ENCODE results near the gene GBF1. TPM values are rescaled to one million over a fixed set of nuclear protein-coding genes. Genes with fewer than 3 reads are reported as not detected.

The GBF1 gene
- polyA plus RNA-seq, 1 of the 3 experiments (the other 2 are of a cell fraction): 12.3 TPM

DNA sequence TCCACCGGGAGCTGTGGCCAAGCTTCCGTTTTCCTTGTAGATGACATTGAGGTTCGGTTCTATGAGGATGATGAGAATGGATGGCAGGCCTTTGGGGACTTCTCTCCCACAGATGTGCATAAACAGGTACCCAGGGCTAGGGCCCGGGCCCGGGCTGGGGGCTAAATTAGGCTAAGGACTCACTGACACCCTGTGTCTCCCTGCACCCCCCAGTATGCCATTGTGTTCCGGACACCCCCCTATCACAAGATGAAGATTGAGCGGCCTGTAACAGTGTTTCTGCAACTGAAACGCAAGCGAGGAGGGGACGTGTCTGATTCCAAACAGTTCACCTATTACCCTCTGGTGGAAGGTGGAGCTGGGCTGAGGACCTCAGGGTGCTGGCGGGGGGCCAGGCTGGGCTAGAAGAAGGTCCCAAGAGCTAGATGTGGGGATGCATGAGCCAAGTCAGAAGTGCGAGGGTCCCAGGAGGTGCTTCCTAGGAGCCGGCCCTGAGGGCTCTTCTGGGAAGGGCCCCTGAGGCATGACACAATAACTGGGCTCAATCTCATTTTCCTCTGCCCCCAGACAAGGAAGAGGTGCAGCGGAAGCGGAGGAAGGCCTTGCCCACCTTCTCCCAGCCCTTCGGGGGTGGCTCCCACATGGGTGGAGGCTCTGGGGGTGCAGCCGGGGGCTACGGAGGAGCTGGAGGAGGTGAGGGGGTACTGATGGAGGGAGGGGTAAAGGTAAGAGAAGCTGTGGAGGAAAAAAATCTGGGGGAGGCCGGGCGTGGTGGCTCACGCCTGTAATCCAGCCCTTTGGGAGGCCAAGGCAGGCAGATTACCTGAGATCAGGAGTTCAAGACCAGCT lies 153.1 kb downstream of the GBF1 start (continued):
- TF ChIP-seq, protein P1, sequence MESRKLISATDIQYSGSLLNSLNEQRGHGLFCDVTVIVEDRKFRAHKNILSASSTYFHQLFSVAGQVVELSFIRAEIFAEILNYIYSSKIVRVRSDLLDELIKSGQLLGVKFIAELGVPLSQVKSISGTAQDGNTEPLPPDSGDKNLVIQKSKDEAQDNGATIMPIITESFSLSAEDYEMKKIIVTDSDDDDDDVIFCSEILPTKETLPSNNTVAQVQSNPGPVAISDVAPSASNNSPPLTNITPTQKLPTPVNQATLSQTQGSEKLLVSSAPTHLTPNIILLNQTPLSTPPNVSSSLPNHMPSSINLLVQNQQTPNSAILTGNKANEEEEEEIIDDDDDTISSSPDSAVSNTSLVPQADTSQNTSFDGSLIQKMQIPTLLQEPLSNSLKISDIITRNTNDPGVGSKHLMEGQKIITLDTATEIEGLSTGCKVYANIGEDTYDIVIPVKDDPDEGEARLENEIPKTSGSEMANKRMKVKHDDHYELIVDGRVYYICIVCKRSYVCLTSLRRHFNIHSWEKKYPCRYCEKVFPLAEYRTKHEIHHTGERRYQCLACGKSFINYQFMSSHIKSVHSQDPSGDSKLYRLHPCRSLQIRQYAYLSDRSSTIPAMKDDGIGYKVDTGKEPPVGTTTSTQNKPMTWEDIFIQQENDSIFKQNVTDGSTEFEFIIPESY (IDR thresholded peaks at IDR 0.05; ENCODE audit: borderline replicate concordance, low read depth): no peak
- no peak for TF ChIP-seq FOSL2 (IDR thresholded peaks at IDR 0.05; ENCODE audit: borderline replicate concordance, low read depth)
- no peak for TF ChIP-seq JUND (IDR thresholded peaks at IDR 0.05)
- no peak for TF ChIP-seq RFX5 (IDR thresholded peaks at IDR 0.05; ENCODE audit: low read length)
- no peak for TF ChIP-seq GABPA (IDR thresholded peaks at IDR 0.05; ENCODE audit: low read depth)

DNA sequence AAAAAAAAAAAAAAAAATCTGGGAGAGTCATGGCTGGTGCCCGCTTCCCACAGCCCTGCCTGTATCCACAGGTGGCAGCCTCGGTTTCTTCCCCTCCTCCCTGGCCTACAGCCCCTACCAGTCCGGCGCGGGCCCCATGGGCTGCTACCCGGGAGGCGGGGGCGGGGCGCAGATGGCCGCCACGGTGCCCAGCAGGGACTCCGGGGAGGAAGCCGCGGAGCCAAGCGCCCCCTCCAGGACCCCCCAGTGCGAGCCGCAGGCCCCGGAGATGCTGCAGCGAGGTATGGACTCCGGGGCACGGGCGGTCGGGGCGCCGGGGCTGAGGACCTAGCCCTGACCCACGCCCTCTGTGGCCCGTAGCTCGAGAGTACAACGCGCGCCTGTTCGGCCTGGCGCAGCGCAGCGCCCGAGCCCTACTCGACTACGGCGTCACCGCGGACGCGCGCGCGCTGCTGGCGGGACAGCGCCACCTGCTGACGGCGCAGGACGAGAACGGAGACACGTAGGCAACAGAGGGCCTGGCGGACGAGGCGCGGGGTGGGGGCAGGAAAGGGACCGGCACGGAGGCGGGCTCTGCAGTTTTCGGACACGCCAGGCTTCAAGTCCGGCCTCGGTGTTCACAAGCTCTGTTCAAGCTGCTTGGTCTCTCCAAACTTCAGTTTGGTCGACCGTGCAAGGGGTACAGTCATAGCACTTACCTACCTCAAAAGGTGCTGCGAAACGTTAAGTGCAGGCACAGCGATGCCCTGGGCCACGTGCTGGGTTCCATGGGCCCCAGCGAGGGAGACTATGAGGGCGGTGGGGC lies 154.1 kb downstream of the GBF1 start:
- WGBS (ENCODE audit: low lambda C conversion rate): 32% methylated on average over 9 of the region's 72 CpGs
- H4K20me1 ChIP-seq (ENCODE audit: insufficient read depth): no peaks in the 10 kb centered on the region
- H3K4me2 ChIP-seq: peak overlapping the region; percentile 89
- peak overlapping the region; percentile 70 for H2AFZ ChIP-seq (ENCODE audit: low read depth)
- CTCF ChIA-PET: interaction anchor here (0.6 to 16.5 kb wide), 52 partner anchors 8 to 280 kb away, joined by 3 to 359 read pairs (median 5); partner anchors contain the start of genes ACTR1A, C10orf95, CUEDC2 and ELOVL3
- H3K36me3 ChIP-seq (replicated peaks in 1 of 2; ENCODE audit: control insufficient read depth in 1 of 2, insufficient read depth in 2 of 2, low read length in 1 of 2): no peaks in the 10 kb centered on the region
- H3K27ac ChIP-seq (ENCODE audit: low read depth in 2 of 2, low read length in 1 of 2): peak overlapping the region in 1 of 2 experiments; percentile 71; a peak in 1 of 4 replicates
- peak; percentile 95 for DNase-seq
- 0 out of 2 replicates have a peak overlapping the region, but pooled peaks have one; percentile 36 for H3K9ac ChIP-seq
- H3F3A ChIP-seq (replicated peaks; ENCODE audit: insufficient read depth): no peaks in the 10 kb centered on the region
- H3K27me3 ChIP-seq (ENCODE audit: insufficient read depth): no peaks in the 10 kb centered on the region
- peaks cover 5% of the 10 kb centered on the region; the same call in 1 of the 2 replicates for H3K79me2 ChIP-seq (ENCODE audit: insufficient read depth)
- peak overlapping the region; percentile 49 to 64 for H3K4me3 ChIP-seq (ENCODE audit: low read depth in 2 of 2, low read length in 1 of 2)
- POLR2A ChIA-PET: interaction anchor here (0.9 to 1.5 kb wide), 5 partner anchors 14 to 173 kb away, joined by 3 to 5 read pairs (median 3); partner anchors contain the start of genes CUEDC2, ELOVL3 and FBXL15
- H3K9me3 ChIP-seq: no peaks in the 10 kb centered on the region
- no peaks in the 10 kb centered on the region for H3K9me2 ChIP-seq
- H3K4me1 ChIP-seq (ENCODE audit: control insufficient read depth in 1 of 2, insufficient read depth in 2 of 2, low read depth in 1 of 2, low read length in 1 of 2): peaks cover 0 to 23% of the 10 kb centered on the region in 2 experiments; a peak in 1 of 4 replicates
- TF ChIP-seq NFIC (IDR thresholded peaks at IDR 0.05; ENCODE audit: borderline replicate concordance) (no peak), TAF1 (IDR thresholded peaks at IDR 0.05; ENCODE audit: borderline replicate concordance, low read depth, low read length) (peak; percentile 38; the same call in 1 of the 2 replicates), NRF1 (IDR thresholded peaks at IDR 0.05; ENCODE audit: low read depth, low read length) (peak; percentile 40; the same call in 1 of the 2 replicates), TEAD4 (IDR thresholded peaks at IDR 0.05; ENCODE audit: borderline replicate concordance, insufficient read depth) (no peak), SIN3A (IDR thresholded peaks at IDR 0.05; ENCODE audit: borderline replicate concordance, low read depth, low read length) (peak; percentile 34; the same call in 1 of the 2 replicates), JUND (IDR thresholded peaks at IDR 0.05) (no peak), TCF12 (IDR thresholded peaks at IDR 0.05) (no peak), GABPA (IDR thresholded peaks at IDR 0.05; ENCODE audit: low read depth) (no peak), FOXJ3 (CRISPR knock-in tag; IDR thresholded peaks at IDR 0.05) (peak; percentile 17; the same call in 1 of the 2 replicates), POLR2AphosphoS5 (IDR thresholded peaks at IDR 0.05; ENCODE audit: low read depth, low read length) (peak; percentile 32; the same call in 1 of the 2 replicates), RAD21 (IDR thresholded peaks at IDR 0.05; ENCODE audit: low read length) (peak; percentile 55)
- TF ChIP-seq, protein P2, sequence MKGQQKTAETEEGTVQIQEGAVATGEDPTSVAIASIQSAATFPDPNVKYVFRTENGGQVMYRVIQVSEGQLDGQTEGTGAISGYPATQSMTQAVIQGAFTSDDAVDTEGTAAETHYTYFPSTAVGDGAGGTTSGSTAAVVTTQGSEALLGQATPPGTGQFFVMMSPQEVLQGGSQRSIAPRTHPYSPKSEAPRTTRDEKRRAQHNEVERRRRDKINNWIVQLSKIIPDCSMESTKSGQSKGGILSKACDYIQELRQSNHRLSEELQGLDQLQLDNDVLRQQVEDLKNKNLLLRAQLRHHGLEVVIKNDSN (IDR thresholded peaks at IDR 0.05; ENCODE audit: borderline replicate concordance, low read depth): no peak
- TF ChIP-seq, protein P3, sequence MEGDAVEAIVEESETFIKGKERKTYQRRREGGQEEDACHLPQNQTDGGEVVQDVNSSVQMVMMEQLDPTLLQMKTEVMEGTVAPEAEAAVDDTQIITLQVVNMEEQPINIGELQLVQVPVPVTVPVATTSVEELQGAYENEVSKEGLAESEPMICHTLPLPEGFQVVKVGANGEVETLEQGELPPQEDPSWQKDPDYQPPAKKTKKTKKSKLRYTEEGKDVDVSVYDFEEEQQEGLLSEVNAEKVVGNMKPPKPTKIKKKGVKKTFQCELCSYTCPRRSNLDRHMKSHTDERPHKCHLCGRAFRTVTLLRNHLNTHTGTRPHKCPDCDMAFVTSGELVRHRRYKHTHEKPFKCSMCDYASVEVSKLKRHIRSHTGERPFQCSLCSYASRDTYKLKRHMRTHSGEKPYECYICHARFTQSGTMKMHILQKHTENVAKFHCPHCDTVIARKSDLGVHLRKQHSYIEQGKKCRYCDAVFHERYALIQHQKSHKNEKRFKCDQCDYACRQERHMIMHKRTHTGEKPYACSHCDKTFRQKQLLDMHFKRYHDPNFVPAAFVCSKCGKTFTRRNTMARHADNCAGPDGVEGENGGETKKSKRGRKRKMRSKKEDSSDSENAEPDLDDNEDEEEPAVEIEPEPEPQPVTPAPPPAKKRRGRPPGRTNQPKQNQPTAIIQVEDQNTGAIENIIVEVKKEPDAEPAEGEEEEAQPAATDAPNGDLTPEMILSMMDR (IDR thresholded peaks at IDR 0.05): peak; percentile 87
- TF ChIP-seq, protein P4, sequence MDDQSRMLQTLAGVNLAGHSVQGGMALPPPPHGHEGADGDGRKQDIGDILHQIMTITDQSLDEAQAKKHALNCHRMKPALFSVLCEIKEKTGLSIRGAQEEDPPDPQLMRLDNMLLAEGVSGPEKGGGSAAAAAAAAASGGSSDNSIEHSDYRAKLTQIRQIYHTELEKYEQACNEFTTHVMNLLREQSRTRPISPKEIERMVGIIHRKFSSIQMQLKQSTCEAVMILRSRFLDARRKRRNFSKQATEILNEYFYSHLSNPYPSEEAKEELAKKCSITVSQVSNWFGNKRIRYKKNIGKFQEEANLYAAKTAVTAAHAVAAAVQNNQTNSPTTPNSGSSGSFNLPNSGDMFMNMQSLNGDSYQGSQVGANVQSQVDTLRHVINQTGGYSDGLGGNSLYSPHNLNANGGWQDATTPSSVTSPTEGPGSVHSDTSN (IDR thresholded peaks at IDR 0.05): no peak
- TF ChIP-seq, protein P5, sequence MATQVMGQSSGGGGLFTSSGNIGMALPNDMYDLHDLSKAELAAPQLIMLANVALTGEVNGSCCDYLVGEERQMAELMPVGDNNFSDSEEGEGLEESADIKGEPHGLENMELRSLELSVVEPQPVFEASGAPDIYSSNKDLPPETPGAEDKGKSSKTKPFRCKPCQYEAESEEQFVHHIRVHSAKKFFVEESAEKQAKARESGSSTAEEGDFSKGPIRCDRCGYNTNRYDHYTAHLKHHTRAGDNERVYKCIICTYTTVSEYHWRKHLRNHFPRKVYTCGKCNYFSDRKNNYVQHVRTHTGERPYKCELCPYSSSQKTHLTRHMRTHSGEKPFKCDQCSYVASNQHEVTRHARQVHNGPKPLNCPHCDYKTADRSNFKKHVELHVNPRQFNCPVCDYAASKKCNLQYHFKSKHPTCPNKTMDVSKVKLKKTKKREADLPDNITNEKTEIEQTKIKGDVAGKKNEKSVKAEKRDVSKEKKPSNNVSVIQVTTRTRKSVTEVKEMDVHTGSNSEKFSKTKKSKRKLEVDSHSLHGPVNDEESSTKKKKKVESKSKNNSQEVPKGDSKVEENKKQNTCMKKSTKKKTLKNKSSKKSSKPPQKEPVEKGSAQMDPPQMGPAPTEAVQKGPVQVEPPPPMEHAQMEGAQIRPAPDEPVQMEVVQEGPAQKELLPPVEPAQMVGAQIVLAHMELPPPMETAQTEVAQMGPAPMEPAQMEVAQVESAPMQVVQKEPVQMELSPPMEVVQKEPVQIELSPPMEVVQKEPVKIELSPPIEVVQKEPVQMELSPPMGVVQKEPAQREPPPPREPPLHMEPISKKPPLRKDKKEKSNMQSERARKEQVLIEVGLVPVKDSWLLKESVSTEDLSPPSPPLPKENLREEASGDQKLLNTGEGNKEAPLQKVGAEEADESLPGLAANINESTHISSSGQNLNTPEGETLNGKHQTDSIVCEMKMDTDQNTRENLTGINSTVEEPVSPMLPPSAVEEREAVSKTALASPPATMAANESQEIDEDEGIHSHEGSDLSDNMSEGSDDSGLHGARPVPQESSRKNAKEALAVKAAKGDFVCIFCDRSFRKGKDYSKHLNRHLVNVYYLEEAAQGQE (IDR thresholded peaks at IDR 0.05; ENCODE audit: low read depth, low read length): no peak
